ENCODE data around the gene GAL.

GRCh38 chr11:68683121-68683520 lies 1.2 kb upstream of the GAL start:
- TF ChIP-seq CTCF (IDR thresholded peaks at IDR 0.05 in 8 of 11, conservative IDR thresholded peaks at IDR 0.05 in 3 of 11) (no peak), POLR2A (IDR thresholded peaks at IDR 0.05) (no peak)
